NCI-H748 (cell line): Measurements from ENCODE around the gene GALNT10.

Source experiments
- DNase-seq: peaks from one replicate; lab custom pipeline; 2025; ENCODE audit not compliant: unreplicated experiment; lab: John Stamatoyannopoulos, UW

GALNT10 gene

DNA sequence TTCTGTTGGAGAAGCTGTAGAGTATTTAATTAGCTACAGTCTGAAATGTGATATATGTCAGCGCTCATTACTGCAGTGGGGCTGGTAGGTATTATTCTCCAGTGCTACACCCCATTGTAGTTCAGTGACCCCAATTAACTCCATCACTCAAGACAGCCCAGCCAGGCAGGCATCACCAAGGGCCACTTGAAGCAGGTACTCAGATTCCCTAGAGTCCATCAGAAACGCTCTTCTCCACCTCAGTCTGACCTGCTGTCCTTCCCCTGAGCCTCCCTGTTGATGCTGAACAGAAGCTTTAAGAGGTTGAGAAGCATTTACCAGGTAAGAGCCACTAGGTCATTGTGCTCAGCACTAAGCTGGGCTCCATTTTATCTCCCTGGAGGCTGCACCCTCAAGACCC, 71.8 kb downstream of the GALNT10 start:
- DNase-seq = peak; percentile 25

DNA sequence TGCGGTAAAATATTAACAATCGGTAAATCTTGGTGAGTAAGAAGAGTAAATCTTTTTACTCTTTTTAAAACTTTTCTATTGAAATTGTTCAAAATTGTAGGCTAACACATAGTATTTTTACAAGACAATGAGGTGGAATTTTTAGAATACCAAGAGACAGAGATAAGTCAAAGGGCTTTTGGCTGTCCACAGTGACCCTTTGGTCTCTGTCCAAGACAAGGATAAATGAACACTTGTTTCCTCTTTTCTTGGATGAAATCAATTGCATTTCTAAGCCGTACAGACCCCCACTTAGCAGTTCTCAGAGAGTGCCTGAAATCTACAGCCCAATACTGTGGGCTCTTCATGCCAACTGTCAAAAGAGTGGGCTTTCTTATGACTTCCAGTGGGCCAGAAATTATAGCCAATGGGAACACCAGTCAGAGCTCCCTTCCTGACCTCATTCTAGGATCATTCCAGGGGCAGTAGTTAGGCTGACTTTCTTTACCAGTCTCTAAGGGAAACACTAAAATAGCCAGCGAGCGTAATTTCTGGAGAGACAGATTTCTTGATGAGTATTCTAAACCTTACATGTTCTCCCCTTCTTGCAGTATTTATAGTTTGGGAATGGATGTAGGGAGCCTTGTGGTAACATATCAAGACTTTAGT, 74.1 kb downstream of the GALNT10 start:
- DNase-seq = no peak

DNA sequence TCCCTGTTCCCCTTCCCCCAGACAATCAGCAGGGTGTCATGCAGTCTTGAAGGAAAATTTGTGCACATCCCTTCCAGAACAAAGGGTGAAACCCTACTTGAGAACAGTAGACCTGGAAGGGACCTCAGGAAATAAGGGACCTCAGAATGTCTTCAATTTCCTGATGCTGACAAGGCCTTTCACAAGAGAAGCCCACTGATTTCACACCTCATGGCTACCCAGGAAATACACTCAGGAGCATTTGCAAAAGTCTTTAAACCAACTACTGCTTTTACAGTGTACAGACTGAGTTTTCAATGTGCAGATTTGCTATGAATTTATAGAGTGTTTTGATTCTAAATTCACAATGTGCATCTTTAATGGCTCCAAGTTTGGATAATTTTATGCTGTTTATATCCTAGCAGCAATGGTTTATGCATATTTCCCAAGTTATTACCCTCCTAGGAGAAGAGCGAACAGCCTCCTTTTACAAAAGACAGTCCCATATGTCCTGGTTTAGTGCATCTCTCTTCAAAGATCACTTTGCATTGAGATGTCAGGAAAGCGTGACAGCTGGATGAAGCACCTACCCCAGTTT, 74.8 kb downstream of the GALNT10 start:
- DNase-seq = no peak

DNA sequence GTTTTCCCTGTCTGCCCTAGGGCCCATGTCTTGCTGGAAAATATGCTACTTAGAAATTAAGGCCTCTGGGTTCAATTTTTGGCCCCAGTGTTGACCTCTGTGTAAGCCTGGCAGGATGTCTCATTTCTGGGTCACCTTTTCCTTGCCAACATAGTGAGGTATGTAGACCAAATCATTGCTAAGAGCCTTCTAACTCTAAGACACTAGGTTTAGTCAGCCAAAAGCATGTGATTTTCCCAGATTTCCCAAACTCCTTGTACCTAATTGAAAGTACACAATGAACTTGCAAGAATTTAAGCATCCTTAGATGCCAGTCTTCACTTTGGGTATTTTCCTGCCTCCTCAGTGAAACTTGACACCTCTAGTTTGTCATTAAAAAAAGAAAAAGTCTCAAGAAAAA, 77.0 kb downstream of the GALNT10 start:
- DNase-seq = no peak

DNA sequence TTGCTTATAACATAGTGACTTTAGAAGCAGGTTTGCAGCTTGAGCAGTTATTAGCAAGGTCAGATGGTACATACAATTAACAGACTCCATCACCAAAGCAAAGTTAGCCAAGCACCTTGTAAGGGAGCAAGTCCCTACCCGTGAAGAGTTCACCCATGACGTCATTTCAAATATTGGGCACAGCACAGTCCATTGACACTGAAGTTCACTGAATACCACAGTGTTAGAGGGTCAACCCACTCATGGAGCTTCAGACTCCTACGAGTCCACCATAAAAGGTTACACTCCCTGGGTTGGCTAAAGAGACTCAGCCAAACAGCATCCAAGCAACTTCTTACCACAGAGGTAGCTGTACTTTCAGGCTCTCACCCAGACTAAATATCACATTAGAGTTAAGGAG, 77.5 kb downstream of the GALNT10 start:
- DNase-seq = no peak

DNA sequence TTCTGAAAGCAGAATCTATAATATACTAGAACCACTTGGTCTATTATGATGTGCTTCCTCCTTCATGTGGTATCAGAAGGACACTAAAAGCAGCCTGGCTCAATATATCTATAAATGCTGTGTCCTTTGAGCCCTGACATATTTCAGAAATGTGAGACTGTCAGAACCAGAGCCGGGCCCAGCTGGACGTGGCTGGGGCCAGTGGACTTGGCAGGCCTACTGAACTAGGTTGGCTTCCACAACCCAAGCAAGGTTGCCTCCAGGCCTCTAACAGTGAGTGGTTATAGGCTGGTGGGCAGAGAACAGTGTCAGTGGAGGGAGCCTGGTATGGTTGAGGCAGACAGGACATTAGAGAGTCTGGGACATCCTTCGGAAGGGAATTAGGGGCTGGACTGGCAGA, 78.9 kb downstream of the GALNT10 start:
- DNase-seq = no peak

DNA sequence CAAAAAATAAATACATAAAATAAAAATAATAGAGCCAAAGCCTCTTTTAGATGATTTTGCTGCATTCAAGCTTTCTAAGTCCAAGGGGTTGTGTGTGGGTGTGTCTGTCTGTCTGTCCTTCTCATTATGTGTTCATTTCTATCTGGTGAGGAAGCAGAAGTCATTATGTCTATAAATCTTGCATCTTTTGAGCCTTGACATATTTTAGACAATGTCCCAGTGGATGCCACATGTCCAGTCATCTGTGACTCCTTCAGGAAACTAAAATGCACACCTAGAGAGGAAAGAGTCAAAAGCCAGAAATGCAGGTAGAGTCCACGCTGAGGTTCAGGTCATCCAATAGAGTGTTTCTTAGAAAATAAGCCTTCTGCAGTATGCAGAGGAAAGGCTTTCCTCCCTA, 80.9 kb downstream of the GALNT10 start:
- DNase-seq = no peak

DNA sequence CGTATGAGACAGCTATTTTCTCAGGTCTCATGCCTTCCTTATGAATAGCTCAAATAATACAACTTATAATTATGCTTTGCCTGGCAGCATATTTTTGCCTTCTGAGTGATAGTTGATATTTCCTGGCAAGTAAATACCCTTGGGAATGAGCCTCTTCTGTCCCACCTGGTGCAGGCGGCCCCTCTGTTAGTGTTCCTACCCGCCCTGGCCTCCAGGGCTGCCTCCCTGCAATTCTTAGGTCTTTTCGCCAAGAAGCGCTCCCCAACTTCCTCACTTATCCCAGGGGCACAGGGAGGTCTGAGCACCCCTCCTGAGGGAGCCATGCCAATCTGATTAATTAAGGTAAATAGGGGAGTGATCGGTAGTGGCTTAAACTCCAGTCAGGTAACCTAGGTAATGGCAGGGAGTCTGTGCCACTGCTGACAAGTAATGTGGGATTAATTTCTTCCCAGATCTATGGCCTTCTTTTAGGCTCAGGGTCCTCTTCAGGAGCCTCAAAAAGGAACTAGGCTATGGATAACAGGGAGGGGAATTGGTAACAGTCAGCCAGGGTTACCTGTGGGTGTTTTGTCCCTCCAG, 81.5 kb downstream of the GALNT10 start:
- DNase-seq = no peak

DNA sequence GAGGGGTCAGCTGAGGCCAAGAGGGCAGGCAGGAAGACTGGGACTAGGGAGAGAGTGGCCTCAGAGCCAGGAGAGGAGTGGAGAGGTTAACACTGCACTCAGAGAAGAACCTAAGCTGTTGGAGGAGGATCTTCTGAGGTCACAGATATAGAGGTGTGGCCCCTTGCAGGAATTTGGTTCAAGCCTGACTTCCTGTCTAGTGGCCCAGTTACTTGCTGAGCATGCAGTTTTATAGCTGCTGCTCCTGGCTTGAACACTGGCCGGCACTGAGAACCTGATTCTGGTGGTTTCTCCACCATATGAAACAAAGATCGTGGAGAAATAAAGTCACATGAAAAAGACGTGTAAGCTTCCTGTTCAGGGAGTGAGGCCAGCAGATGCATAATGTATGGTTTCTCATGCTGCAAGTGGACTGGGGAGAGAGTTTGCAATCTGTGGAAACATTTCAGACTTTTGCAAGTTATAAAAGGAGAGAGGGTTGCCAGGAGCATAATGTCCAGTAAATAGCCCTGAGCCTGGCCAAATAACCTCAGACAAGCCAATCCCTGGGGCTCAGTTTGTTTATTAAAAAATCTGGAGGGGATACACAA, 82.6 kb downstream of the GALNT10 start:
- DNase-seq = no peak

DNA sequence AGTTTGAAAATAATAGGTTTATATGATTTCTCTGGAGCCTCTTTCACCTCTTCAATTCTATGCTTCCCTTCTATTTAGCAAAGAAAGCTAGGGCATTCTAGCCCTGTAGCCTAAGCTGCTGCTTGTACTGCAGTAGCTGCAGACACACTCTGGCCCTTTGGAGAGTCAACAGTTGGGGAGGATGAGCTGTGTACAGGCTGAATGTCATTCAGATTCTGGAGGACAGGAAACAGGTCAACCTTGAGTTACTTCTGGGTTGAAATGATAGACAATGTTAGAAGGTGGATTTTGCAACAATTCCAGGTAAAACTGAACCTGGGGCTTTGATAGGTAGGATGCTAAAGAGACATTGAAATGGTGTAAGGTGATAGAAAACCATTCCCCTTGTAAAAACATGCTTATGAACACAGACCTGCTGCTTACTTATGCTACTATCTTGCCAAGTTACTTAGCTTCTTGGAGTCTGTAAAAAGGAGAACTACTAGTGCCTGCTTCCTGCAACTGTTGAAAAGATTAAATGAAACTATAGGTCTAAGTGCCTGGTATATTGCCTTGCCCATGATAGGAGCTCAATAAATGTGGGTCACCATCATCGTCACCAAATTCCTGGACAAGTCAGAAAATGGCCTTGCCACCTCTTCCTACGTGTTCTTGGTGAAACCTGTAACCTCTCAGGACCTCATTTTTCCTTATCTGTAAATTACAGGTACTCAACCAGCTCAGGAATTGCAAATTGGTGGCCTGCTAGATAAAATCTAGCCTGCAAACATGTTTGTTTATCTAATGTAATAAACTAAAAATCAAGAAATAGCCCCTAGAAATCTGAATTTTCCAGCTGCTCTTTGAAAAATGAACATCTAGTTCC, 83.7 kb downstream of the GALNT10 start:
- no peak for DNase-seq

DNA sequence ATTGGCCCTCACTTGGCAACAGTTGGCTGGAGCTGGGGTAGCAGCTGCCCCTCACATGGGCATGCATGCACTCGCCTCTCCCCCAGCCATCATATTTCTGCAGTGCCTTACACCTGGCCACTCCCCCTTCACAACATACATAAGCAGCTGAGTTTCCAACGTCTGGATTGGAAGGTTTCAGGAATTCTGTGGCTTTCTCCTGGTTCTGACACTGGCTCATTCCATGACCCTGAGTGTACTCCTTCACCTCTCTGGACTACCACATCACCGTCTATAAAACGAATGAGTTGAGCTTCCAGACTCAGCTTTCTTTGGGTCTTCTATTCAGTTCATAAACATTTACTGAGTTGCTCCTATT, 84.3 kb downstream of the GALNT10 start:
- no peak for DNase-seq

DNA sequence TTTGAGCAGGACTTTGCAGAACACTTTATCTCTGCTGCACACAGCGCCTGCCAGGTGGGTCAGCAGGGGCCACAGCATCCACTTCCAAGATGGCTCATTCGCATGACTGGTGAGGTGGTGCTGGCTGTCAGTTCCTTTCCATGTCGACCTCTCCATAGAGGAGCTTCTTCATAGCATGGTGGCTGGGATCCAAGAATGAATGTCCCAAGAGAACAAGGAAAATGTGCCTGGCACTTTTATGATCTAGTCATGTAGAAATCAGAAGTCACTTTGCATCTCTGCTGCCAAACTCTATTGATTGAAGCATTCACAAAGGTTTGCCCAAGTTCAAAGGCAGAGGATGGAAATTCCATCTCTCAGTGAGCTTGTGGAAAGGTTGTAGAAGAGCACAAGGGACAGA, 85.0 kb downstream of the GALNT10 start:
- DNase-seq = no peak

DNA sequence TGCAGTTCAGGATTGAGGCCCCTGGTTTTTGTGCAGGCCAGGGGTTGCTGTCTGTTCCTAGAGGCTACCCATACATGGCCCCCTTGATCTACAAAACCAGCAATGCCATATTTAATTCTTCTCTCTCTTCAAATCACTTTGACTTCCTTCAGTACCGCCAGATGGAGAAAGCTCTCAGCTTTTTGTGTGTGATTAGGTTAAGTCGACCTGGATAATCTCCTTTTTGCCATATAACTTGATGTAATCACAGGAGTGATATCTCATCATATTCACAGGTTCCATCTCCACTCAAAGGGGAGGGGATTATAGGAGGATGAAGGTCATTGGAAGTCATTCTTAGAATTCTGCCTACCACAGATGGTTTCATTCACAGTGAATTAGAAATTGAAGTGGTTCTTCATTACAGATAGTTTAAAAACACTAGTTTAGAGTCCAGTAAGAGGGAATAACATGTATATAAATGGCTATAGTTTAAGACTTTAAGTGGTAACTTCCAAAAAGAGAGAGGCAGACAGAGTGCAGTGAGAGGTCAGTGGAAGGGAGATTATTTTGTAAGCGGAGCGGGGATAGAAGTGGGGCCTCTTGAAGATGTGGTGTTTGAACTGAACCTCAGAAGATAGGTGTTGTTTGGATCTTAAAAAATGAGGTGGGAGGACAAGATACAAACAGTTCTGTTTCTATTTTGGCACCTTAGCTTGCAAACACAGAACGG, 85.9 kb downstream of the GALNT10 start:
- DNase-seq = no peak

DNA sequence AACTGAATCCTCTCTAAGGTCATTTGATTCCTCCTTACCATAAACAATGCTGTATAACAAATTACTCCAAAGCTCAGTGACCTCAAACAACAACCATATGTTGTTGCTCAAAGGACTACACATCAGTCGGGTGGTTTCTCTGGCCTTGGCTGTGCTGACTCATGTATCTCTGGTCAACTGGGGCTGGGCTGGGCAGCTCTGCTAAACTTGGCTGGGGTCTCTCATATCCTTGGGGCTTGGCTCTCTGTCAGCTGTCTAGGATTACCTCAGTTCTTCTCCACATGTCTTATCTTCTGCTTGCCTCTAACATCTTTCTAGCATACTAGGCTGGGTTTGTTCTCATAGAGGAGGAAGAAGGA, 86.4 kb downstream of the GALNT10 start:
- no peak for DNase-seq

DNA sequence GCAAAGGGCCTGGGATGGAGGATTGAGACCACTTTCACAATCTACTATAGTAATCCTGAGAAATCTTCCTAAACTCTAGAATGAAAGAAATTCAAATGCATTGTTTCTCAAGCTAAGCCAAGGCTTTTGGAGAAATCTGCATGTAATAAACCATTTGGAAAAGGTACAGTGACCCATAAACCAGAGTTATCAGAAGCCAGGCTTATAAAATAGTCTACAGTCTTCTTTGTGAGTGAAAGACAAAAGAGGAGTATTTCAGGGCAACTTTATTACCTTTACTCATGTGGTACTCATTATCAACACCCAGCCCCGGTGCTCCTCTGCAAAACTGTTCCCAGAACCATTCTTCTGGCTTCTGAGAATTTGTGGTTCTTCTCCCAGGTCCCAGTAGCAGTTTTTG, 87.0 kb downstream of the GALNT10 start:
- DNase-seq = no peak

DNA sequence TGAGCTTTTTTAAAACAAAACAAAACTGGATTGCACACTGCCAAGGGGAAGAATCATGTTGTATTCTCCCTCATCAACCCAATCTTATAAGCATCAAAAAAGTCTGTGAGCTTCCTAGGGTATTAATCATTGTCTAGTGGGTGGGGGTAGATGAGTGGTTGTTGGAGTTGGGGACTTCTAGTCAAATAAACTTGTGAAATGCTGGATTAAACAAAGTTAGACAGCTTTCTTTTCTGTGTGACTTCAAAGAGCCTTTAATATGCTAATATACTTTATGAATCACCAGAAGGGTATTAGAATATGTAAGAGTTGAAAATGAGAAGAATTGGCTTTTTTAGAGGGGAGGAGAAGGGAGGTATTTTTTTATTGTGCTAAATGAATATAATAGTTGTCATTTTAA, 87.7 kb downstream of the GALNT10 start:
- DNase-seq = no peak

DNA sequence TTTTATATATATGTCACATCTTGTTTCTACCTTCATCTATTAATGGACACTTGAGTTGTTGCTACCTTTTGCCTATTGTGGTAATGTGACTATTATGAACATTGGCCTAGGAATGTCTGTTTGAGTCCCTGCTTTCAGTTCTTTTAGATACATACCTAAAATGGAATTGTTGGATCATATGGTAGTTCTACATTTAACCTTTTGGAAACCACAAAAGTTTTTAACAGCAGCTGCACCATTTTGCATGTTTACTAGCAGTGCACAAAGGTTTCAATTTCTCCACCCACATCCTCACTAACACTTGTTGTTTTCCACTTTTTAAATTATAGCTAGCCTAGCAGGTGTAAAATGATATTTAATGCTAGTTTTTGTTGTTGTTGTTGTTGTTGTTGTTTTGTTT, 88.4 kb downstream of the GALNT10 start:
- DNase-seq = no peak

DNA sequence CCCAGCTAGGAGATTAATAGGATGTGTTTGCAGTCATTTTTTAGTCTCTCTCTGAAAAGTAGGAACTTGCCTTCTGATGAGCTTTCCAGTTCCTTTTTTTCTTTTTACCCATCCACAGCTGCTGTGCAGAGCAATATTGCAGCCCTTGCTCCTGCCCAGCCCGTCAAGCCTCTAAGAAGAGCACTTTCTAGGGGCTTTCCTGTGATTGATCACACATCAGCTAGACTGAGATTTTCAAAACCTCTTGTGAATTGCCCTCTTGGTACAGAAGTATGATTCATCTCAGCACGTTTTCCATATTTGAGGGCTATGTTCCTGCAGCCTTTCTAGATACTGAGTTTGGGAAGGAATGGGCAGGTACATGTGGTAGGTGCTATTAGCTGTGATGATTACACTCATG, 93.9 kb downstream of the GALNT10 start:
- DNase-seq = no peak

DNA sequence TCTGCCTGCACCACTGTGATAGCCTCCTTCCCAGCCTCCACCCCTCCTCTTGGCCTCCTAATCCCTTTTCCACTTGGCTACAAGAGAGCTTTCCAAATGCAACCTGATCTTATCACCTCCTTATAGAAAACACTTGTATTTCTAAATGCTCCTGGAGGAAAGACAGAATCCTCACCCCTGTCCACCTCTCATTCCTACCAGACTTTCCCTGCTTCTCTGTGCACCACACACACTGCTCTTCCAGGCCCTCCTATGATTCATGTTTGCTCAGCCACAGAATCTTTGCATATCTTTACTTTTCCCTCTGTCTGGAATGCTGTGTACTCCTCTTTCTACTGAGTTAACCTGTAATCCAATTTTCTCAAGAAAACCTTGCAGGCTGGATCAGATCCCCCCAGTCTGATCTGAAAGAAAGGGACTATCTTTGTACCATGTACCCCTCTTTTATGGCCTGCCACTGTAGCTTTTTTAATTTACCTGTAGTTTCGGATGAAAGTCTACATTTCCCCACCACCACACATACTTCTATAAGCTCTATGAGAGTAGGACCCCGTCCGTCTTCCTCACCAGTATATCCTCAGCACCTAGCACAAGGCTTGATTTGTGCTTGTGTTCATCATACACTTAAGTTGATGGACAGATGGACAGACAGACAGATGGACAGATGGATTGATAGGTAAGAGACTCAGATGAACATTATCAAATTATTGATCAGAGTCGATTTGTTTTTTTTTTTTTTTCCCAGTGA, 95.3 kb downstream of the GALNT10 start:
- no peak for DNase-seq

DNA sequence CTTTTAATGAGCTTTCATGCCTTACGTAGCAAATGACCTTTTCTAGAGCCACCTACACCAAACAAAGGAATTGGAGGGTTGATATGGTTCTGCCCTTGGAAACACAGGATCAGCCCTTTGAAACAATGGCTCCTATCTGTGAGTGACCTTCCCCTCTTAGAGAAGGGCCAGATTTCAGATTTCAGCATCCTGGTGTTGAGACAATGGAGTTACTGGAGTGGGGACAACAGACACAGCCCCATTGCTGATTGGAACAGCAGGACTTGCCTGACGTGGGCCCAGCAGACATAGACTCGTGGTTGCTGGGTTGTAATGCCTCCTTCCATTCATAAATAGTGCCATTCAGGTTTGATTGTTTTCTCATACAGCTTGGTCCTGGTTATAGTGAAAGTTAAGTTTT, 96.0 kb downstream of the GALNT10 start:
- DNase-seq = no peak
